Dermis microvascular lymphatic vessel endothelial cell (primary cell): ENCODE measurements around the gene TMCC3. TPM values are rescaled to one million over a fixed set of nuclear protein-coding genes. Genes with fewer than 3 reads are reported as not detected.
A peak's percentile ranks its signal among the peaks of the same experiment; 100 is the strongest.

Experiments used
- DNase-seq, 2 donors: peaks; one replicate each; pipeline versions ENCODE4 v3.0.0 to v3.0.0-alpha.2; 2010; ENCODE audit warnings: low read depth in 2 of 2
- total RNA-seq: library from RNA; depleted of rRNA; stranded (reverse); fragments of >200 nt; gene quantifications from 2 replicates; pipeline ENCODE4 v1.2.1, GENCODE V29; 2014

Gene TMCC3
- total RNA-seq, 1 donor from 2014 or later: 4.1 TPM

- DNase-seq: peak in 1 of 2 donors; percentile 54
These were observed 23.7 kb upstream of the TMCC3 start for GRCh38 chr12:94674051-94674451.

- no peak for DNase-seq
These were observed 23.1 kb upstream of the TMCC3 start for GRCh38 chr12:94673496-94673895.

- no peak for DNase-seq
These were observed 21.6 kb upstream of the TMCC3 start for GRCh38 chr12:94671917-94672316.

- no peak for DNase-seq
These were observed 20.5 kb upstream of the TMCC3 start for GRCh38 chr12:94670898-94671297.

GRCh38 chr12:94670075-94670474 lies 19.7 kb upstream of the TMCC3 start:
- DNase-seq: no peak

- no peak for DNase-seq
These were observed 16.7 kb upstream of the TMCC3 start for GRCh38 chr12:94667031-94667540.

- DNase-seq: no peak
These were observed 15.8 kb upstream of the TMCC3 start for GRCh38 chr12:94666158-94666557.

GRCh38 chr12:94663702-94664101 lies 13.3 kb upstream of the TMCC3 start:
- no peak for DNase-seq

GRCh38 chr12:94663071-94663470 lies 12.7 kb upstream of the TMCC3 start:
- no peak for DNase-seq

GRCh38 chr12:94660436-94660835 lies 10.1 kb upstream of the TMCC3 start:
- no peak for DNase-seq

- no peak for DNase-seq
These were observed 9.1 kb upstream of the TMCC3 start for GRCh38 chr12:94659346-94659930.

GRCh38 chr12:94658931-94659330 lies 8.6 kb upstream of the TMCC3 start:
- no peak for DNase-seq

- no peak for DNase-seq
These were observed 6.2 kb upstream of the TMCC3 start for GRCh38 chr12:94656556-94656955.

- peak in 1 of 2 donors; percentile 56 for DNase-seq
These were observed 811 bp downstream of the TMCC3 start for GRCh38 chr12:94649349-94650142.

- no peak for DNase-seq
These were observed 1.8 kb downstream of the TMCC3 start for GRCh38 chr12:94648578-94648977.

- peak in 1 of 2 donors; percentile 79 for DNase-seq
These were observed 6.0 kb downstream of the TMCC3 start for GRCh38 chr12:94644141-94644979.

GRCh38 chr12:94643606-94644005 lies 6.8 kb downstream of the TMCC3 start:
- no peak for DNase-seq

- no peak for DNase-seq
These were observed 9.1 kb downstream of the TMCC3 start for GRCh38 chr12:94641283-94641682.

- no peak for DNase-seq
These were observed 10.0 kb downstream of the TMCC3 start for GRCh38 chr12:94640134-94640928.

- DNase-seq: no peak
These were observed 11.8 kb downstream of the TMCC3 start for GRCh38 chr12:94638521-94638920.

- DNase-seq: no peak
These were observed 12.8 kb downstream of the TMCC3 start for GRCh38 chr12:94637390-94638113.
